Epithelial cell of proximal tubule (primary cell): Measurements from ENCODE around the gene PGA3. TPM values are rescaled to one million over a fixed set of nuclear protein-coding genes. Genes with fewer than 3 reads are reported as not detected.

Experiments
- DNase-seq: peaks from one replicate; pipeline ENCODE4 v3.0.0-alpha.2; 2011; ENCODE audit warnings: low read depth
- H3K4me3 ChIP-seq: 2 replicates; pipeline ENCODE4 v1.5.1; 2011; ENCODE audit warnings: low read depth, mild to moderate bottlenecking, low read length
- total RNA-seq: library from RNA; depleted of rRNA; stranded (reverse); fragments of >200 nt; gene quantifications from 2 replicates; pipeline ENCODE4 v1.2.3, GENCODE V29; 2015
- TF ChIP-seq, protein P1 (sequence below): conservative IDR thresholded peaks from 2 replicates; pipeline ENCODE4 v1.5.1; 2012; ENCODE audit warnings: low read depth, mild to moderate bottlenecking, low read length

Gene PGA3
- total RNA-seq, 1 donor from 2014 or later: not detected

DNA sequence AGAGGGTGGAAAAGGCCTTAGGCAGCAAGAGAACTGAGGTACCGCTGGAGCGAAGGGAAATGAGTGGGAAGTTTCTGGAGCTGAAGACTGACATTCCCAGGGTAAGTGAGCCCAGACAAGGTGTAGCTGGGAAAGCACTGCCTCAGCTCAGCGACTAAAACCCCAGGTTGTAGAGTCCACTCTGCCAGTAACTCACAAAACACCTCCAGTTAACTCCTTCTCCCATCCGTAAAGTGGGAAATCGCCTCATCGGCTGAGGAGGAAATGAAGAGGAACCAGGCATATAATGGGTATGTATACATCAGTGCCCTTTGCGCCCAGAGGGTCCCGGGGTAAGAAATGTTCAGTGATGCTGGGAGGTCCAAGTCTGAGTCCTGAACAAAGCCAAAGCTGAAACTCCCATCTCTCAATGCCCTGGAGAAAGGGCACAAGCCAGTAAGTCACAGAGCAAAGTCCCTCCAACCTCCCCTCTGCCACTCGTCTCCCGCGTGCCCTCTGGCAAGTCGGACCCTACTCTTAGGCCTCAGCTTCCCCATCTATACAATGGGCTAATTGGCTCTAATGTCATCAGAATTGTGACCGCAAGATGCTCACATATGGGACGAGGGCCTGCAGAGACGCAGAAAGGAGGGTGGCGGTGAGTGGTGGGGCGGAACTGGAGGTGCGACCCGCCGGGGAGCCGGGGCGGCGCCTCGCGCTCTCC, 42.7 kb upstream of the PGA3 start:
- H3K4me3 ChIP-seq: peak overlapping the region; percentile 69
- TF ChIP-seq, protein P1, sequence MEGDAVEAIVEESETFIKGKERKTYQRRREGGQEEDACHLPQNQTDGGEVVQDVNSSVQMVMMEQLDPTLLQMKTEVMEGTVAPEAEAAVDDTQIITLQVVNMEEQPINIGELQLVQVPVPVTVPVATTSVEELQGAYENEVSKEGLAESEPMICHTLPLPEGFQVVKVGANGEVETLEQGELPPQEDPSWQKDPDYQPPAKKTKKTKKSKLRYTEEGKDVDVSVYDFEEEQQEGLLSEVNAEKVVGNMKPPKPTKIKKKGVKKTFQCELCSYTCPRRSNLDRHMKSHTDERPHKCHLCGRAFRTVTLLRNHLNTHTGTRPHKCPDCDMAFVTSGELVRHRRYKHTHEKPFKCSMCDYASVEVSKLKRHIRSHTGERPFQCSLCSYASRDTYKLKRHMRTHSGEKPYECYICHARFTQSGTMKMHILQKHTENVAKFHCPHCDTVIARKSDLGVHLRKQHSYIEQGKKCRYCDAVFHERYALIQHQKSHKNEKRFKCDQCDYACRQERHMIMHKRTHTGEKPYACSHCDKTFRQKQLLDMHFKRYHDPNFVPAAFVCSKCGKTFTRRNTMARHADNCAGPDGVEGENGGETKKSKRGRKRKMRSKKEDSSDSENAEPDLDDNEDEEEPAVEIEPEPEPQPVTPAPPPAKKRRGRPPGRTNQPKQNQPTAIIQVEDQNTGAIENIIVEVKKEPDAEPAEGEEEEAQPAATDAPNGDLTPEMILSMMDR: no peak
- DNase-seq: no peak

DNA sequence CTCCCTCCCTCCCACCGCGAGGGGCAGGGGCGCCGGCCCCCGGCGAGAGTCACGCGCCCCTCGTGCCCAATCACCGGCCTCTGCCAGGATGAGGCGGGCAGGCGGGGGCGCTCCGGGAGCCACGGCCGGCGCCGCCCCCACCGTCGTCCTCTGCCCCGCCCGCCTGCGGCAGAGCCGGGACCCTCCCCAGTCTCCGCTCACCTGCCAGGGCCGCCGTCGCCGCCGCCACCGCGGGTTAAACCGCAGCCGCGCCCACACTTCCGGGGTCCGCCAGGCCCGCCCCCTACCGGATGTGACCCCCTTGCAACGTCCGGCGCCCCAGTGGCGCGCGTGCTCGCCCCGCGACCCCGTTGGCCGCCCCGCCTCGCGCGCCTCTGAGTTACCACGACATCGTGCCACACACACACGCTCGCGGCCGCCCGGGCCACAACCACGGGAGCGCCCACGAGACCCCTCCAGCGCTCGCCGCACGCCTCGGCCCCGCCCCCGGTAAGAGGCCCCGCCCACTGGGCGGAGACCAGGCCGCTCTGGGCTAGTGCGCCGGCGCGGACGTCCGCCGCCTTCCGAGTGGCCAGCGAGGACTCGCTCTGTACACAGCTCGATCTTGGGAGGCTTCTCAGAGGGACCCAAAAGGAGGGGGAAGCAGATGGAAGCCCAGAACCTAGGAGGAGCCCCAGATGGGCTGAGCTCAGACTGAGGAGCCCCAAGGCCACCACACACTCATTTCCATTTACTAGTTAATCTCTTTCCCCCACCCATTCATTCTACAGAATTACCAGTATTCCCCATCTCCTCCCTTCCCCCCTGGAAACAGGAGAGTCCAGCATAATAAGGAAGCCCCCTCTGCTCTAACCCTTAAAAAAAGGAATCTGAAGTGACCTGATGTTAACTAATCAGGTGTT, 41.9 kb upstream of the PGA3 start, which contains the start of gene VPS37C:
Gene VPS37C, minus strand, starts transcription at position 237 of the 902 bp plus-strand sequence. CDS start 22,597 bp downstream, outside the sequence.
- DNase-seq: no peak
- H3K4me3 ChIP-seq: peak within 1 kb of the TSS; percentile 69
- TF ChIP-seq, protein P1: no peak

DNA sequence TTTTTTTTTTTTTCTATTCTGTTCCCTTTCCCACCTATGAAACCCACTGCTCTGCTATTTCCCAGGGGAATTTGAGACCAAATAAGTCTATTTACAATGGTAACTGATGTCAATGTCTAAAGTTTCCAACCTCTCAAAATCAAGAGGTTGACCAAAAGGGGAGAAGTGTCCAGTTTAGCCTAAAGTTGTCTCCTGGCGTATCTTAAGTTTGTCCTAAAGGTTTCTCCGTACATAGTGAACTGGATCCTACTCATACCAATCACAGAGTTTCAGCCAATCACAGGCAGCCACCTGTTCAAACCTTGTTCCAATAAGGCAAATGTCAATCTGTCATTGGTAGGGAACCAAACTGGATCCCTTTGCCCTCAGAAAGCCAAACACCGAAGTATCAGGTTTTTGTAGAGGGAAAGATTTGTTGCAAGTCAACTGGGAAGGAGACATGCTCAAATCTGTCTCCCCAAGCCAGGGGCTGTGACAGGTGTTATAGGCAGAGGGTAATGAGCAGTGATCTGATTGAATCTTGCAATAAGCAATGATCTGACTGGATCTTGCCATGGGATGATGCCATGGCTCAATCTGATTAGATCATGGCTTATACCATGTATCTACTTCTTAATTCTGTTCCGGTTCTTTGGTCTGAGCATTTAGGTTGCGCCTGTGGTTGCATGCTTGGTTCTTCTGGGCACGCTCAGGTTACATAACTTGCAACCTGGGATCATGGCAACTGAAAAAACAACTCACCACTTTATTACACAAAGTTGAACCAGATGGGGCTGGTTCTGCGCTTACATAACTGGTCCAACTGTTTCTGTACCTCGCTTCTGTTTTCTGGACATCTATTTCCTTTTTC, 41.0 kb upstream of the PGA3 start:
- H3K4me3 ChIP-seq: peak overlapping the region; percentile 69
- TF ChIP-seq, protein P1: no peak
- DNase-seq: no peak

DNA sequence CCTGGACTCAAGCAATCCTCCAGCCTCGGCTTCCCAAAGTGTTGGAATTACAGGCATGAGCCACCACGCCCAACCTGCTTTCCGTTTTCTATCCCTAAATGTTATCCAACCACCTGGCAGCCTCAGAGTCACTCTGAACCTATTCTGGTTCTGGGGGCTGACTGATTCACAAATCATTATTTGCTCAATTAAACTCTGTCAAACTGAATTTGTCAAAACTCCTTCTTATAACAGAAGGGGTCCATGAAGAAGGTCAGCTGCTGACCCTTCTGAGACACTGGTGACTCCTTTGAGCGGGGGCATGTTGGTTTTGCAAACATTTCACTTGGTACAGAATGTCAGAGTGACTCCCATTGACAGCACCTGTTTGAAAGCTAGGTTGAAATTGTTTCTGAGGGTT, 40.3 kb upstream of the PGA3 start:
- H3K4me3 ChIP-seq: no peak overlapping the region
- TF ChIP-seq, protein P1: no peak

DNA sequence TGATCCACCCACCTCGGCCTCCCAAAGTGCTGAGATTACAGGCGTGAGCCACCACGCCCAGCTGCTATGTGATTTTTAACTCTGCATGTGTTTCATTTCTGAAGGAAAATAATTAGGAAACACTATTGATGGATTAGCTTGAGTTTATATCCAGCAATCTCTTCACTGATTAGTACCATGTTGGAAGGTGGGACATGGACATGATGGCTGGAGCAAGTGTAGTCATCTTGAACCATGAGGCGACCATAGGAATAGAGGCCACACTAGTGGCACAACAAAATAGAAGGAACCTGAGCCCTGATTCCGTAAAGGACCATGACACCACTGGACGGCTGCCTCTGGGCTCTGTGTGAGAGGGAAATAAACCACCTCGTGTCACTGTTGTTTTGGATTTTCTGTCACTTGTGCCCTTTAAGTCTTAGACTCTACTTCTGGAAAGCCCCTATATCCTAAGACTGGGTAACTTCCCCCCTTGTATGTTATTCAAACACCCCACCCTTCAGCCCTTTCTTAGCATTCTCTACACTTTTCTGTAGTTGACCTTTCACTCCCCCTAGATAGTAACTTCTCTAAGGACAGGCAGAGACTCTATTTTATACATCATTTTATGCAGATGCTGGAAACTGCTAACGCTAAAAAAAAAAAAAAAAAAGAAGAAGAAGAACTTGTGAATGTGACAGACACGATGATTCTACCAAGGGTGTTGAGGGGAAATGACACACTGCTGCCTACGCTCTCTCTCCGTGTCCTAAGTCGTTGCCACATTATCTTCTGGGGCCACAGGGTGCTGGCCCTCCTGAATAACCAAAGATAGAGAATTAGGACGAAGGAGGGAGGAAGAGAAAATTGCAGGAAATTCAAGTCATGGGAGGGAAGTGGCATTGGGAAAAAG, 39.4 kb upstream of the PGA3 start:
- no peak overlapping the region for H3K4me3 ChIP-seq
- TF ChIP-seq, protein P1: no peak
- no peak for DNase-seq

More for the DNA sequence above, 40.3 kb upstream of the PGA3 start:
- DNase-seq: no peak
